ENCODE results near the gene TPST1. TPM values are rescaled to one million over a fixed set of nuclear protein-coding genes. Genes with fewer than 3 reads are reported as not detected.

The TPST1 gene
- polyA plus RNA-seq, 1 of the 3 experiments (the other 2 are of a cell fraction), result 36.4 TPM

GRCh38 chr7:66339141-66339540 lies 134.0 kb downstream of the TPST1 start (continued):
- TF ChIP-seq ZBTB33 (IDR thresholded peaks at IDR 0.05; ENCODE audit: borderline replicate concordance, low read depth) (no peak), MXI1 (IDR thresholded peaks at IDR 0.05; ENCODE audit: low read depth, low read length) (no peak), JUND (IDR thresholded peaks at IDR 0.05) (no peak), MEF2A (IDR thresholded peaks at IDR 0.05; ENCODE audit: borderline replicate concordance, low read depth) (no peak), YY1 (IDR thresholded peaks at IDR 0.05; ENCODE audit: low read depth) (no peak)

GRCh38 chr7:66344166-66344565 lies 139.0 kb downstream of the TPST1 start:
- Histone ChIP-seq H3K27ac (ENCODE audit: low read depth in 2 of 2, low read length in 1 of 2) (no peak overlapping the region), H3K9ac (no peak overlapping the region), H3K9me2 (no peaks in the 10 kb centered on the region), H3K36me3 (replicated peaks in 1 of 2; ENCODE audit: control insufficient read depth in 1 of 2, insufficient read depth in 2 of 2, low read length in 1 of 2) (peaks cover 0 to 2% of the 10 kb centered on the region in 2 experiments), H2AFZ (ENCODE audit: low read depth) (no peak overlapping the region), H3K4me2 (no peak overlapping the region), H3K27me3 (ENCODE audit: insufficient read depth) (no peaks in the 10 kb centered on the region), H3K4me3 (ENCODE audit: low read depth in 2 of 2, low read length in 1 of 2) (no peak overlapping the region), H4K20me1 (ENCODE audit: insufficient read depth) (no peaks in the 10 kb centered on the region), H3F3A (replicated peaks; ENCODE audit: insufficient read depth) (no peaks in the 10 kb centered on the region), H3K9me3 (no peaks in the 10 kb centered on the region), H3K79me2 (ENCODE audit: insufficient read depth) (no peaks in the 10 kb centered on the region), H3K4me1 (ENCODE audit: control insufficient read depth in 1 of 2, insufficient read depth in 2 of 2, low read depth in 1 of 2, low read length in 1 of 2) (no peaks in the 10 kb centered on the region)
- WGBS (ENCODE audit: low lambda C conversion rate), result 86% methylated on average over 1 of the region's 1 CpG
- no peak for DNase-seq
- TF ChIP-seq POLR2AphosphoS5 (IDR thresholded peaks at IDR 0.05; ENCODE audit: low read depth, low read length) (no peak), JUND (IDR thresholded peaks at IDR 0.05) (no peak), RXRA (IDR thresholded peaks at IDR 0.05; ENCODE audit: borderline replicate concordance, low read depth) (no peak), RFX5 (IDR thresholded peaks at IDR 0.05; ENCODE audit: low read length) (no peak), EP300 (IDR thresholded peaks at IDR 0.05; ENCODE audit: borderline replicate concordance in 1 of 2, low read depth in 1 of 2, low read length in 1 of 2) (no peak), FOXM1 (IDR thresholded peaks at IDR 0.05; ENCODE audit: low read depth) (no peak), RAD21 (IDR thresholded peaks at IDR 0.05; ENCODE audit: low read length) (no peak), SMC3 (IDR thresholded peaks at IDR 0.05; ENCODE audit: low read depth, low read length) (no peak), TCF12 (IDR thresholded peaks at IDR 0.05) (no peak), FOXJ3 (CRISPR knock-in tag; IDR thresholded peaks at IDR 0.05) (no peak), ELF1 (IDR thresholded peaks at IDR 0.05) (no peak), REST (IDR thresholded peaks at IDR 0.05; ENCODE audit: low read depth, low read length) (no peak), IRF3 (IDR thresholded peaks at IDR 0.05; ENCODE audit: low read depth, low read length) (no peak), NFIC (IDR thresholded peaks at IDR 0.05; ENCODE audit: borderline replicate concordance) (no peak), USF2 (IDR thresholded peaks at IDR 0.05; ENCODE audit: borderline replicate concordance, low read depth, low read length) (no peak), NRF1 (IDR thresholded peaks at IDR 0.05; ENCODE audit: low read depth, low read length) (no peak), MAX (IDR thresholded peaks at IDR 0.05; ENCODE audit: low read depth) (no peak), MEF2A (IDR thresholded peaks at IDR 0.05; ENCODE audit: borderline replicate concordance, low read depth) (no peak), USF1 (IDR thresholded peaks at IDR 0.05; ENCODE audit: borderline replicate concordance, low read depth) (no peak)
- POLR2A ChIA-PET, result no interaction called here
- CTCF ChIA-PET, result no interaction called here

Data from SK-N-SH (cell line).